SK-N-SH (cell line): ENCODE data around the gene BCAS3. TPM values are rescaled to one million over a fixed set of nuclear protein-coding genes. Genes with fewer than 3 reads are reported as not detected.
A peak's percentile ranks its signal among the peaks of the same experiment; 100 is the strongest.

Experiments
- CTCF ChIA-PET: fragments of 300-600, 350-600 bp; formaldehyde crosslinking; extraction: SDS; loops from one replicate; lab custom pipeline; 2021; lab: Yijun Ruan, JAX
- POLR2A ChIA-PET: fragments of 350-600 bp; sonication (Branson Sonifier 250); formaldehyde crosslinking; extraction: SDS; loops from one replicate; lab custom pipeline; 2020; ENCODE audit warnings: antibody characterized with exemption, inconsistent platforms; lab: Yijun Ruan, JAX
- DNase-seq: peaks from one replicate; pipeline ENCODE4 v3.0.0; 2012
- H2AFZ ChIP-seq: fragments of 200-600 bp; sonication (generic); 2 replicates; pipeline ENCODE4 v1.8.1; 2016; ENCODE audit warnings: antibody characterized with exemption, mild to moderate bottlenecking, low read depth
- H3F3A ChIP-seq: fragments of 200-600 bp; sonication (generic); replicated peaks from 2 replicates; pipeline ENCODE3; 2016; ENCODE audit warnings: antibody characterized with exemption, mild to moderate bottlenecking; ENCODE audit not compliant: insufficient read depth
- H3K27ac ChIP-seq, 2 experiments: fragments of 200-500 bp in 1 of 2; fragments of 200-600 bp in 1 of 2; sonication (Bioruptor generic) in 1 of 2; sonication (generic), shearing (Covaris generic) in 1 of 2; 2 replicates each; pipeline versions ENCODE4 v1.5.1 to v1.6.1; 2014 to 2016; ENCODE audit warnings: low read depth in 2 of 2, inconsistent platforms in 1 of 2, low read length in 1 of 2, mild to moderate bottlenecking in 1 of 2, mixed read lengths in 1 of 2
- H3K27me3 ChIP-seq: fragments of 200-600 bp; sonication (generic), shearing (Covaris generic); 2 replicates; pipeline ENCODE4 v1.6.1; 2016; ENCODE audit warnings: mixed run types; ENCODE audit not compliant: insufficient read depth
- H3K36me3 ChIP-seq, 2 experiments: fragments of 200-500 bp in 1 of 2; fragments of 200-600 bp in 1 of 2; sonication (Bioruptor generic) in 1 of 2; sonication (generic) in 1 of 2; replicated peaks in 1 of 2; 2 replicates each; pipeline versions ENCODE3 to v1.5.1; 2014 to 2016; ENCODE audit warnings: low read length in 1 of 2, mild to moderate bottlenecking in 1 of 2; ENCODE audit not compliant: insufficient read depth in 2 of 2, control insufficient read depth in 1 of 2
- H3K4me1 ChIP-seq, 2 experiments: fragments of 200-500 bp in 1 of 2; fragments of 200-600 bp in 1 of 2; sonication (Bioruptor generic) in 1 of 2; sonication (generic), shearing (Covaris generic) in 1 of 2; 2 replicates each; pipeline versions ENCODE4 v1.5.1 to v1.6.1; 2014 to 2016; ENCODE audit warnings: low read depth in 1 of 2, low read length in 1 of 2, mixed run types in 1 of 2; ENCODE audit not compliant: insufficient read depth in 2 of 2, control insufficient read depth in 1 of 2
- H3K4me2 ChIP-seq: fragments of 200-600 bp; sonication (generic), shearing (Covaris generic); 2 replicates; pipeline ENCODE4 v1.6.1; 2017; ENCODE audit warnings: mixed run types
- H3K4me3 ChIP-seq, 2 experiments: fragments of 200-500 bp in 1 of 2; fragments of 200-600 bp in 1 of 2; sonication (Bioruptor generic) in 1 of 2; sonication (generic), shearing (Covaris generic) in 1 of 2; 2 replicates each; pipeline versions ENCODE4 v1.5.1 to v1.8.1; 2014 to 2016; ENCODE audit warnings: low read depth in 2 of 2, inconsistent platforms in 1 of 2, low read length in 1 of 2, mild to moderate bottlenecking in 1 of 2, mixed read lengths in 1 of 2, moderate library complexity in 1 of 2
- H3K79me2 ChIP-seq: fragments of 200-600 bp; sonication (generic); 2 replicates; pipeline ENCODE4 v1.8.1; 2017; ENCODE audit warnings: mild to moderate bottlenecking; ENCODE audit not compliant: insufficient read depth
- H3K9ac ChIP-seq: fragments of 200-600 bp; sonication (generic); 2 replicates; pipeline ENCODE4 v1.6.1; 2017; ENCODE audit warnings: mixed run types
- H3K9me2 ChIP-seq: fragments of 200-600 bp; sonication (generic); 2 replicates; pipeline ENCODE4 v1.6.1; 2017; ENCODE audit warnings: mixed run types
- H3K9me3 ChIP-seq: fragments of 200-600 bp; sonication (generic); 2 replicates; pipeline ENCODE4 v1.6.1; 2017; ENCODE audit warnings: mixed run types, mild to moderate bottlenecking, moderate library complexity
- H4K20me1 ChIP-seq: fragments of 200-600 bp; sonication (generic); 2 replicates; pipeline ENCODE4 v1.6.1; 2017; ENCODE audit warnings: mild to moderate bottlenecking, mixed run types; ENCODE audit not compliant: insufficient read depth
- CTCF ChIP-seq: fragments of 200-600 bp; sonication (generic); IDR thresholded peaks from 2 replicates; pipeline ENCODE4 v1.6.1; 2017; ENCODE audit warnings: antibody characterized with exemption, mild to moderate bottlenecking, moderate library complexity
- EP300 ChIP-seq, 2 experiments: IDR thresholded peaks; 2 replicates each; pipeline versions ENCODE4 v1.4.0 to v1.6.1; 2012; ENCODE audit warnings: borderline replicate concordance in 1 of 2, low read depth in 1 of 2, low read length in 1 of 2
- FOSL2 ChIP-seq: IDR thresholded peaks from 2 replicates; pipeline ENCODE4 v1.4.0; 2012; ENCODE audit warnings: low read depth, mild to moderate bottlenecking, moderate library complexity, borderline replicate concordance
- FOXJ3 ChIP-seq: sonication (generic); formaldehyde crosslinking; IDR thresholded peaks from 2 replicates; pipeline ENCODE4 v1.5.1; 2020; ENCODE audit warnings: mild to moderate bottlenecking, missing genetic modification reagents
- GABPA ChIP-seq: IDR thresholded peaks from 2 replicates; pipeline ENCODE4 v1.4.0; 2012; ENCODE audit warnings: low read depth, mild to moderate bottlenecking
- GATA2 ChIP-seq: sonication (generic); formaldehyde crosslinking; IDR thresholded peaks from 2 replicates; pipeline ENCODE4 v1.5.0; 2020; ENCODE audit warnings: mild to moderate bottlenecking, missing genetic modification reagents
- IRF3 ChIP-seq: fragments of 150-350 bp; IDR thresholded peaks from 2 replicates; pipeline ENCODE4 v1.6.1; 2016; ENCODE audit warnings: mild to moderate bottlenecking, low read depth, low read length
- JUND ChIP-seq: IDR thresholded peaks from 2 replicates; pipeline ENCODE4 v1.4.0; 2012
- MAX ChIP-seq: IDR thresholded peaks from 2 replicates; pipeline ENCODE4 v1.4.0; 2012; ENCODE audit warnings: low read depth
- MXI1 ChIP-seq: IDR thresholded peaks from 2 replicates; pipeline ENCODE4 v1.6.1; 2012; ENCODE audit warnings: mild to moderate bottlenecking, low read depth, low read length, improper control_type of control experiment
- PBX3 ChIP-seq: IDR thresholded peaks from 2 replicates; pipeline ENCODE4; 2012
- POLR2AphosphoS5 ChIP-seq: IDR thresholded peaks from 2 replicates; pipeline ENCODE4 v1.6.1; 2012; ENCODE audit warnings: low read depth, low read length
- RAD21 ChIP-seq: IDR thresholded peaks from 2 replicates; pipeline ENCODE4 v1.6.1; 2012; ENCODE audit warnings: mild to moderate bottlenecking, low read length
- RXRA ChIP-seq: IDR thresholded peaks from 2 replicates; pipeline ENCODE4 v1.4.0; 2012; ENCODE audit warnings: low read depth, mild to moderate bottlenecking, borderline replicate concordance
- TCF12 ChIP-seq: IDR thresholded peaks from 2 replicates; pipeline ENCODE4 v1.4.0; 2012
- TEAD4 ChIP-seq: IDR thresholded peaks from 2 replicates; pipeline ENCODE4 v1.4.0; 2012; ENCODE audit warnings: mild to moderate bottlenecking, borderline replicate concordance; ENCODE audit not compliant: insufficient read depth
- YY1 ChIP-seq: IDR thresholded peaks from 2 replicates; pipeline ENCODE4 v1.4.0; 2012; ENCODE audit warnings: low read depth, mild to moderate bottlenecking
- WGBS: methylation state at CpG from one replicate; pipeline ENCODE4 v1.1.6; 2017; ENCODE audit warnings: low lambda C conversion rate; 5-methylcytosine and 5-hydroxymethylcytosine counted together
- polyA plus RNA-seq, 3 experiments: library from polyadenylated mRNA; depleted of rRNA; stranded (reverse); fragments of >200 nt; gene quantifications; 2 replicates each; pipeline ENCODE4 v1.2.3, GENCODE V29; 2012

Gene BCAS3
- polyA plus RNA-seq, 1 of the 3 experiments (the other 2 are of a cell fraction): 5.9 TPM

GRCh38 chr17:61205931-61206330, 528.3 kb downstream of the BCAS3 start:
- Histone ChIP-seq H3K9ac (no peak overlapping the region), H3K36me3 (no peaks in the 10 kb centered on the region), H3K79me2 (no peaks in the 10 kb centered on the region), H3K9me3 (no peaks in the 10 kb centered on the region), H3F3A (peaks cover 13% of the 10 kb centered on the region), H3K27me3 (no peaks in the 10 kb centered on the region), H3K9me2 (no peaks in the 10 kb centered on the region), H3K4me2 (no peak overlapping the region), H4K20me1 (no peaks in the 10 kb centered on the region), H3K4me3 (no peak overlapping the region), H3K4me1 (peaks cover 5 to 28% of the 10 kb centered on the region in 2 experiments; a peak in 2 of 4 replicates), H3K27ac (peak overlapping the region in 1 of 2 experiments; percentile 28; a peak in 1 of 4 replicates), H2AFZ (no peak overlapping the region)
- TF ChIP-seq MAX: no peak
- TF ChIP-seq RAD21: no peak
- no peak for TF ChIP-seq YY1
- no peak for TF ChIP-seq TEAD4
- no peak for TF ChIP-seq GATA2 (CRISPR knock-in tag)
- TF ChIP-seq RXRA: no peak
- TF ChIP-seq MXI1: no peak
- TF ChIP-seq TCF12: peak; percentile 30; the same call in 1 of the 2 replicates
- no peak for TF ChIP-seq POLR2AphosphoS5
- TF ChIP-seq JUND: peak; percentile 41; the same call in 1 of the 2 replicates
- TF ChIP-seq CTCF: no peak
- peak; percentile 62; the same call in 1 of the 2 replicates for TF ChIP-seq FOSL2
- TF ChIP-seq IRF3: no peak
- no peak for TF ChIP-seq EP300 (IDR thresholded peaks at IDR 0.05; ENCODE audit: borderline replicate concordance in 1 of 2, low read depth in 1 of 2, low read length in 1 of 2)
- TF ChIP-seq FOXJ3 (CRISPR knock-in tag): no peak
- peak; percentile 63 for TF ChIP-seq PBX3
- TF ChIP-seq GABPA: no peak
- 64% methylated on average over 4 of the region's 4 CpGs for WGBS
- ChIA-PET CTCF (interaction anchor here (0.9 kb wide), 1 partner anchor 10 kb away, joined by 3 read pairs; no protein-coding TSS in a partner anchor), POLR2A (no interaction called here)
- no peak for DNase-seq
